AG04450 (cell line): ENCODE measurements around the gene AIFM3. TPM values are rescaled to one million over a fixed set of nuclear protein-coding genes. Genes with fewer than 3 reads are reported as not detected.

Experiments
- CTCF ChIA-PET: fragments of 300-600, 350-600 bp; formaldehyde crosslinking; extraction: SDS; loops from one replicate; lab custom pipeline; 2022; ENCODE audit warnings: antibody characterized with exemption, inconsistent platforms; lab: Charles Lee
- POLR2A ChIA-PET: fragments of 350-600 bp; formaldehyde crosslinking; extraction: SDS; loops from one replicate; lab custom pipeline; 2021; ENCODE audit warnings: antibody characterized with exemption, inconsistent platforms; lab: Yijun Ruan, JAX
- DNase-seq: peaks from one replicate; pipeline ENCODE4 v3.0.0-alpha.2; 2011; ENCODE audit warnings: low read depth, low spot score
- H3K27ac ChIP-seq: one replicate; pipeline ENCODE4 v1.5.1; 2012; ENCODE audit warnings: low read depth, low read length, control low read depth
- H3K27me3 ChIP-seq: one replicate; pipeline ENCODE4 v1.6.0; 2012; ENCODE audit warnings: low read length; ENCODE audit not compliant: control insufficient read depth, insufficient read depth
- H3K4me3 ChIP-seq: 2 replicates; pipeline ENCODE4 v1.5.1; 2011; ENCODE audit warnings: mild to moderate bottlenecking, low read depth, low read length, control low read depth
- H3K9me3 ChIP-seq: 2 replicates; pipeline ENCODE4 v1.5.1; 2012; ENCODE audit warnings: low read length; ENCODE audit not compliant: control insufficient read depth, insufficient read depth
- CTCF ChIP-seq: IDR thresholded peaks from 2 replicates; pipeline ENCODE4 v1.5.1; 2011; ENCODE audit warnings: low read depth, low read length, control low read depth, inconsistent platforms
- polyA plus RNA-seq: library from polyadenylated mRNA; depleted of rRNA; stranded (reverse); fragments of >200 nt; gene quantifications from 2 replicates; pipeline ENCODE4 v1.2.3, GENCODE V29; 2011; rRNA removed

AIFM3 gene
- polyA plus RNA-seq, 1 experiment, result 0.15 TPM

- Histone ChIP-seq H3K27ac (no peak overlapping the region), H3K9me3 (peaks cover 2% of the 10 kb centered on the region; the same call in 1 of the 2 replicates), H3K27me3 (peaks cover 23% of the 10 kb centered on the region), H3K4me3 (no peak overlapping the region)
- TF ChIP-seq CTCF, result no peak
- POLR2A ChIA-PET, result no interaction called here
- DNase-seq, result no peak
- CTCF ChIA-PET, result no interaction called here
These were observed 63.0 kb downstream of the AIFM3 start for GRCh38 chr22:21030032-21030431.

Other genes with a start within 250 kb of the AIFM3 start
- 0.06 and 0.09 TPM in 2 replicates for gene SERPIND1, start 193.1 kb upstream of the AIFM3 start, polyA plus RNA-seq
- 27.5 and 35.8 TPM in 2 replicates for gene PI4KA, start 108.4 kb upstream of the AIFM3 start, polyA plus RNA-seq
- gene SNAP29, start 108.2 kb upstream of the AIFM3 start, polyA plus RNA-seq, result 41.4 and 45.5 TPM in 2 replicates
- 24.1 and 25.4 TPM in 2 replicates for gene CRKL, start 49.8 kb upstream of the AIFM3 start, polyA plus RNA-seq
- gene LZTR1, start 15.0 kb downstream of the AIFM3 start, polyA plus RNA-seq, result 28.3 and 32.3 TPM in 2 replicates
- gene THAP7, start 34.9 kb downstream of the AIFM3 start, polyA plus RNA-seq, result 12.5 and 15.1 TPM in 2 replicates
- 1.7 and 1.9 TPM in 2 replicates for gene P2RX6, start 47.9 kb downstream of the AIFM3 start, polyA plus RNA-seq
- gene SLC7A4, start 65.3 kb downstream of the AIFM3 start, polyA plus RNA-seq, result 0.11 and 0.24 TPM in 2 replicates
- gene LRRC74B, start 78.7 kb downstream of the AIFM3 start, polyA plus RNA-seq, result not detected in 2 replicates